ENCODE data around the gene UBE2V1. TPM values are rescaled to one million over a fixed set of nuclear protein-coding genes. Genes with fewer than 3 reads are reported as not detected.
A peak's percentile ranks its signal among the peaks of the same experiment; 100 is the strongest.

Gene UBE2V1
- total and polyA plus RNA-seq, 2 of the 13 experiments (the other 11 are each of a cell fraction or from before 2014, with no cell fraction given), result 81.3 to 132 TPM

DNA sequence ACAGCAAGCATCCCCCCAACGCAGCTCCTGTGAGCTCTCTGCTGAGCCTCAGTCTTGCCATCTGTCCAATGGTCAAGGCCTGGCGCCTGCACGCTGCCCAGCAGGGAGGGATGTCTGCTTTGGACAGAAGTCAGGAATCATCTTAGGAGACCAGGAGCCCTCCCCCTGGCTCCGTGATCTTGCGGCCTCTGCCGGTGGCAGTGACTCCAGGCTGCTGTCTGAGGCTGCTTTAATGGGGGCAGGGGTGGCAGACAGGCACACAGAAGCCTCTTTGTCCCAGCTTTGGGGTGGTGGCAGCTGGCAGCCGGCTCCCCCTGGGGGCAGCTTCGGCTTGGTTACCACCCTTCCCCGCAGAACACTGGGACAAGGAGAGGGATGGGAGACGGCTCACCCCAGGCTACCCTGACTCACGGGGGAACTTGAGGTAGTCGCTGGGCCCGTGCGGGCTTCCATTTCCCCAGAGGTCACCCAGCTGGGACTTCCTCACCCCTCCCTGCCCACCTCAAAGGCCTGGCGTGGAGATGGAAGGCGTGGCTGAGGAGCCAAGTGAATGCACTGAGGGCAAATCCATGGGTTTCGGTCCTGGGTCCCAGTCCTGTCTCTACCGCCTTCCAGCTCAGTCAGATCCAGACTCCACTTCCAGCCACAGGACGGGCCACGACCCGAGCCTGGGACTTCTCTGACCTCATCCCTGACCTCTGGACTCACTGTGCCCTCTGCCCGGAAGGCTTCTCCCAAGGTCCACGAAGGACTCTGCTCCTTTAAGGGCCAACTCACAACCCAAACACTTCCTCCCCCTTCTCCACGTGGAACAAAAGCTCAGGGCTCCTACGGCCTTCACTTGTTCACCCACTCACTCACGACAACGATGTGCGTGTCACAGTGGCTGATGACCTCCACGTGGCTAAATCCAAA is 25.8 kb upstream of the UBE2V1 start (continued):
- TF ChIP-seq RAD21 (CRISPR knock-in tag; IDR thresholded peaks at IDR 0.05) (peak; percentile 66), NR2F6 (IDR thresholded peaks at IDR 0.05) (peak; percentile 84), NR2F6 (CRISPR knock-in tag; IDR thresholded peaks at IDR 0.05) (peak; percentile 90), ZMYM2 (CRISPR knock-in tag; IDR thresholded peaks at IDR 0.05) (peak; percentile 53), NFYC (CRISPR knock-in tag; IDR thresholded peaks at IDR 0.05) (no peak), RXRA (CRISPR knock-in tag; IDR thresholded peaks at IDR 0.05) (peak; percentile 75), ZNF772 (CRISPR knock-in tag; IDR thresholded peaks at IDR 0.05) (no peak), CENPT (CRISPR knock-in tag; IDR thresholded peaks at IDR 0.05; ENCODE audit: low read depth) (no peak), RBFOX2 (IDR thresholded peaks at IDR 0.05; ENCODE audit: low read depth, low read length) (peak; percentile 33; the same call in 1 of the 2 replicates), ZNF614 (CRISPR knock-in tag; IDR thresholded peaks at IDR 0.05; ENCODE audit: borderline replicate concordance) (peak; percentile 26; the same call in 1 of the 2 replicates), ZNF672 (CRISPR knock-in tag; IDR thresholded peaks at IDR 0.05) (no peak), SP2 (CRISPR knock-in tag; IDR thresholded peaks at IDR 0.05) (peak; percentile 41; the same call in 1 of the 2 replicates), ISL2 (CRISPR knock-in tag; IDR thresholded peaks at IDR 0.05) (no peak), PAXIP1 (CRISPR knock-in tag; conservative IDR thresholded peaks at IDR 0.05) (0 out of 2 replicates have a peak, but pooled peaks have one; percentile 1), ZNF687 (CRISPR knock-in tag; IDR thresholded peaks at IDR 0.05) (peak; percentile 61; the same call in 1 of the 2 replicates), ZNF143 (CRISPR knock-in tag; IDR thresholded peaks at IDR 0.05) (0 out of 2 replicates have a peak, but pooled peaks have one; percentile 20), RBM22 (optimal IDR thresholded peaks at IDR 0.05; ENCODE audit: low read length) (peak; percentile 70)
- TF ChIP-seq, protein P1, sequence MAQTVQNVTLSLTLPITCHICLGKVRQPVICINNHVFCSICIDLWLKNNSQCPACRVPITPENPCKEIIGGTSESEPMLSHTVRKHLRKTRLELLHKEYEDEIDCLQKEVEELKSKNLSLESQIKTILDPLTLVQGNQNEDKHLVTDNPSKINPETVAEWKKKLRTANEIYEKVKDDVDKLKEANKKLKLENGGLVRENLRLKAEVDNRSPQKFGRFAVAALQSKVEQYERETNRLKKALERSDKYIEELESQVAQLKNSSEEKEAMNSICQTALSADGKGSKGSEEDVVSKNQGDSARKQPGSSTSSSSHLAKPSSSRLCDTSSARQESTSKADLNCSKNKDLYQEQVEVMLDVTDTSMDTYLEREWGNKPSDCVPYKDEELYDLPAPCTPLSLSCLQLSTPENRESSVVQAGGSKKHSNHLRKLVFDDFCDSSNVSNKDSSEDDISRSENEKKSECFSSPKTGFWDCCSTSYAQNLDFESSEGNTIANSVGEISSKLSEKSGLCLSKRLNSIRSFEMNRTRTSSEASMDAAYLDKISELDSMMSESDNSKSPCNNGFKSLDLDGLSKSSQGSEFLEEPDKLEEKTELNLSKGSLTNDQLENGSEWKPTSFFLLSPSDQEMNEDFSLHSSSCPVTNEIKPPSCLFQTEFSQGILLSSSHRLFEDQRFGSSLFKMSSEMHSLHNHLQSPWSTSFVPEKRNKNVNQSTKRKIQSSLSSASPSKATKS (CRISPR knock-in tag; IDR thresholded peaks at IDR 0.05), result no peak
